BLaER1 (cell line): ENCODE results near the gene PLOD3.

Experiments
- H3K27ac ChIP-seq: shearing (Covaris generic); formaldehyde crosslinking; 2 replicates; pipeline ENCODE4 v1.8.1; 2022
- H3K27me3 ChIP-seq: shearing (Covaris generic); formaldehyde crosslinking; 2 replicates; pipeline ENCODE4 v1.8.1; 2022
- H3K36me3 ChIP-seq: shearing (Covaris generic); formaldehyde crosslinking; 2 replicates; pipeline ENCODE4 v1.8.1; 2022
- H3K4me1 ChIP-seq: shearing (Covaris generic); formaldehyde crosslinking; 2 replicates; pipeline ENCODE4 v1.8.1; 2022
- H3K4me2 ChIP-seq: shearing (Covaris generic); formaldehyde crosslinking; 2 replicates; pipeline ENCODE4 v1.8.1; 2022
- H3K4me3 ChIP-seq: shearing (Covaris generic); formaldehyde crosslinking; 2 replicates; pipeline ENCODE4 v1.8.1; 2022
- H3K9ac ChIP-seq: shearing (Covaris generic); formaldehyde crosslinking; 2 replicates; pipeline ENCODE4 v1.8.1; 2022
- H3K9me3 ChIP-seq: shearing (Covaris generic); formaldehyde crosslinking; 2 replicates; pipeline ENCODE4 v1.8.1; 2022
- H4K20me1 ChIP-seq: shearing (Covaris generic); formaldehyde crosslinking; 2 replicates; pipeline ENCODE4 v1.8.1; 2022
- Cebpa-rat ChIP-seq: shearing (Covaris generic); IDR thresholded peaks from 2 replicates; pipeline ENCODE4 v1.8.1; 2022

Gene PLOD3

DNA sequence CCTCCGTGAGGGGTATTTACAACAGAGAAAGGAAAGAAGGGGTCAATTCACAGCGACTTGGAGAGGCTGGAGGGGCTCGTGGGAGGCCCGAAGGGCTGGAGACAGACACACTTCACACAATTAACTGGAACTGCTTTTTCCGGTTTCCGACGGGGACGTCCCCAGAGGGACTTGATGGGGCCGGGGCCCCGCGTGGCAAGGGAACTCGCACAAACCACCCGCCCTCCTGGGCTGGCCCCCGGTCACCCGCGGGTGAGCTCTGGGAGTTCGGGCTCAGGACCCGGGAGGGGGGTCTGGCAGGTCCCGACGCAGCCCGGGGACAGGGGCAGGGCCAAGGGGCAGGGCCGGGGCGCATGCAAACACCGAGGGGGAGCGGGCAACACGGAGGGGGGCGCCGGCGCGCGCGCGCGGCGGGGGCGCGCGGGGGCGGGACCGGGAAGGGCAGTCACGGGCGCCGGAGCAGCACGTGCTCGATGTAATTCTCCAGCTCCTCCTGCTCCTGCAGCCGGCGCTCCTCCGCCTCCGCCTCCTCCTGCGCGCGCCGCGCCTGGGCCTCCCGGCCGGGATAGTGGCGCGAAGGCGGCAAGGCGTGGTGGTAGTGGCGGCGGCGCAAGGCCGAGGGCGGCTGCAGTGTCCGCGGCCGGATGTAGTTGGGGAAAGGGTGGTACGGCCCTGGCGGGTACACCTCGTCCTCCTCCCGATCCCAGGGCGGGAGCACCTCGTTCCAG, 54.7 kb downstream of the PLOD3 start:
- Histone ChIP-seq H3K4me2 (peak overlapping the region; percentile 100), H3K9me3 (no peaks in the 10 kb centered on the region), H3K27me3 (peaks cover 37% of the 10 kb centered on the region), H3K9ac (peak overlapping the region; percentile 79), H3K27ac (peak overlapping the region; percentile 86), H3K4me1 (peaks cover 68% of the 10 kb centered on the region), H3K36me3 (peaks cover 27% of the 10 kb centered on the region), H3K4me3 (peak overlapping the region; percentile 71), H4K20me1 (peaks cover 33% of the 10 kb centered on the region)
- TF ChIP-seq Cebpa-rat = no peak

DNA sequence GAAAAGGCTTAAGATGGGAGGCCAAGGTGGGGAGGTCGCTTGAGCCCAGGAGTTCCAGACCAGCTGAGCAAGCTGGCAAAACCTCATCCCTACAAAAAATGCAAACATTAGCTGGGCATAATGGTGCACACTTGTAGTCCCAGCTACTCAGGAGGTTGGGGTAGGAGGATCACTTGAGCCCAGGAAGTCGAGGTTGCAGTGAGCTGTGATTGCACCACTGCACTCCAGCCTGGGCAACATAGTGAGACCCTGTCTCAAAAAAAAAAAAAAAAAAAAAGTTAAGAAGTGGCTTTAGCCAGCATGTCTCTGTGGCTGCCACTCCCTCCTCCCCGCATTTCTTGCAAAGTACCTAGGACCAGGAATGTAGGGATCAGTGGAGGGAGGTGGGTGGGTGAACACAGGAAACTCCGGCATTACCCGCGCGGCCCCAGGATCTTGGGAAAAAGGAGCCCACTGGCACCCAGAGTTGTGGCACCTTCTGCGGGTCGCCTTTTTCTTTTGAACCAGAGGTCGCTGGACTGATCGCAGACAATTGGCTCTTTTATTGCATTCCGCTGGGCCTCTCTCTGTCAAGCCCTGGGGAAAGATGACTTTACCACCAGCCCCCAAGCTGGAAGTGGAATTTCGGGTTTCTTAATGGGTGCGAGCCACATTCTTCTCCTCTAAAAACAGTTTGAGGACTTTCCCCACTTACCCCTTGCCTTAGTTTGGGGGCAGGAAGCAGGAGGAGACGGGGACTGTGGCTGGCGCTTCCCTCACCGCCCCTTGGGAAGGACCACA, 55.5 kb downstream of the PLOD3 start:
- H3K4me1 ChIP-seq = peaks cover 66% of the 10 kb centered on the region
- H3K36me3 ChIP-seq = peaks cover 36% of the 10 kb centered on the region
- no peaks in the 10 kb centered on the region for H3K9me3 ChIP-seq
- H3K9ac ChIP-seq = peak overlapping the region; percentile 79
- TF ChIP-seq Cebpa-rat = no peak
- H3K4me3 ChIP-seq = peak overlapping the region; percentile 71
- peak overlapping the region; percentile 86 for H3K27ac ChIP-seq
- H4K20me1 ChIP-seq = peaks cover 24% of the 10 kb centered on the region
- peaks cover 28% of the 10 kb centered on the region for H3K27me3 ChIP-seq
- H3K4me2 ChIP-seq = peak overlapping the region; percentile 100

GRCh38 chr7:101160910-101161309, 56.5 kb downstream of the PLOD3 start:
- peak overlapping the region; percentile 100 for H3K4me2 ChIP-seq
- no peak for TF ChIP-seq Cebpa-rat
- H3K27me3 ChIP-seq = peaks cover 19% of the 10 kb centered on the region
- H4K20me1 ChIP-seq = peaks cover 20% of the 10 kb centered on the region
- H3K9ac ChIP-seq = no peak overlapping the region
- peaks cover 41% of the 10 kb centered on the region for H3K36me3 ChIP-seq
- H3K27ac ChIP-seq = no peak overlapping the region
- peaks cover 69% of the 10 kb centered on the region for H3K4me1 ChIP-seq
- no peaks in the 10 kb centered on the region for H3K9me3 ChIP-seq
- no peak overlapping the region for H3K4me3 ChIP-seq

- Histone ChIP-seq H3K27ac (no peak overlapping the region), H3K9ac (no peak overlapping the region)
These were observed 57.4 kb downstream of the PLOD3 start for GRCh38 chr7:101159696-101160674.

GRCh38 chr7:101156866-101157589, 60.4 kb downstream of the PLOD3 start:
- Histone ChIP-seq H3K27ac (no peak overlapping the region), H3K36me3 (peaks cover 41% of the 10 kb centered on the region), H3K27me3 (no peaks in the 10 kb centered on the region), H3K9ac (no peak overlapping the region), H3K4me1 (peaks cover 58% of the 10 kb centered on the region), H3K4me2 (peak overlapping the region; percentile 98; the same call in 1 of the 2 replicates), H4K20me1 (no peaks in the 10 kb centered on the region), H3K9me3 (no peaks in the 10 kb centered on the region), H3K4me3 (no peak overlapping the region)
- no peak for TF ChIP-seq Cebpa-rat

More at GRCh38 chr7:101159696-101160674, 57.4 kb downstream of the PLOD3 start:
- no peak for TF ChIP-seq Cebpa-rat
- H3K36me3 ChIP-seq = peaks cover 41% of the 10 kb centered on the region
- peaks cover 71% of the 10 kb centered on the region for H3K4me1 ChIP-seq
- H3K9me3 ChIP-seq = no peaks in the 10 kb centered on the region
- H3K4me2 ChIP-seq = no peak overlapping the region
- H3K27me3 ChIP-seq = peaks cover 10% of the 10 kb centered on the region
- no peak overlapping the region for H3K4me3 ChIP-seq
- H4K20me1 ChIP-seq = peaks cover 14% of the 10 kb centered on the region

- no peak overlapping the region for H3K27ac ChIP-seq
- H3K4me2 ChIP-seq = peak overlapping the region; percentile 98
- no peak overlapping the region for H3K4me3 ChIP-seq
- peaks cover 51% of the 10 kb centered on the region for H3K4me1 ChIP-seq
- no peaks in the 10 kb centered on the region for H4K20me1 ChIP-seq
- no peak overlapping the region for H3K9ac ChIP-seq
- H3K36me3 ChIP-seq = peaks cover 41% of the 10 kb centered on the region
- H3K27me3 ChIP-seq = no peaks in the 10 kb centered on the region
- H3K9me3 ChIP-seq = no peaks in the 10 kb centered on the region
- no peak for TF ChIP-seq Cebpa-rat
These were observed 61.1 kb downstream of the PLOD3 start for GRCh38 chr7:101156277-101156676.
